ENCODE data around the gene TNFRSF19.

Gene TNFRSF19

DNA sequence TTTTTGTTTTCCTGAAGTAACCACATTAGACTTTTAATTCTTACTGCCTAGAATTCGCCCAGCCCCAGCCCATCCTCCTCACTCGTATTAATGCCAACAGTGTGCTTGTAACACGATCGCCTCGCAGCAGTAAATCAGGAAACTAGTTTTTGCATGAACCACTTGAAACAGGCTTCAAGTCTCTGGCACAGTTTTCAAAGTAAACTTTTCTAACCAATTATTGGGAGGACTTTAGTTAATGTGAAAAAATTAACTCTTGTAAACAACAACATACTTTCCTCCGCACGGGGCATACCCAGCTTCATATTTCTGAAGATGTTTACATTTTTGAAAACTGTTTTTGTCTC, 39.2 kb downstream of the TNFRSF19 start:
- in situ Hi-C loops (cut with MboI; ENCODE audit: low pct_unique_long_range_greater_than_20kb, low sequenced_read_pairs, unreplicated experiment): no loop called here
- TF ChIP-seq, protein P1, sequence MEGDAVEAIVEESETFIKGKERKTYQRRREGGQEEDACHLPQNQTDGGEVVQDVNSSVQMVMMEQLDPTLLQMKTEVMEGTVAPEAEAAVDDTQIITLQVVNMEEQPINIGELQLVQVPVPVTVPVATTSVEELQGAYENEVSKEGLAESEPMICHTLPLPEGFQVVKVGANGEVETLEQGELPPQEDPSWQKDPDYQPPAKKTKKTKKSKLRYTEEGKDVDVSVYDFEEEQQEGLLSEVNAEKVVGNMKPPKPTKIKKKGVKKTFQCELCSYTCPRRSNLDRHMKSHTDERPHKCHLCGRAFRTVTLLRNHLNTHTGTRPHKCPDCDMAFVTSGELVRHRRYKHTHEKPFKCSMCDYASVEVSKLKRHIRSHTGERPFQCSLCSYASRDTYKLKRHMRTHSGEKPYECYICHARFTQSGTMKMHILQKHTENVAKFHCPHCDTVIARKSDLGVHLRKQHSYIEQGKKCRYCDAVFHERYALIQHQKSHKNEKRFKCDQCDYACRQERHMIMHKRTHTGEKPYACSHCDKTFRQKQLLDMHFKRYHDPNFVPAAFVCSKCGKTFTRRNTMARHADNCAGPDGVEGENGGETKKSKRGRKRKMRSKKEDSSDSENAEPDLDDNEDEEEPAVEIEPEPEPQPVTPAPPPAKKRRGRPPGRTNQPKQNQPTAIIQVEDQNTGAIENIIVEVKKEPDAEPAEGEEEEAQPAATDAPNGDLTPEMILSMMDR (IDR thresholded peaks at IDR 0.05; ENCODE audit: extremely low read depth, insufficient read depth, missing control alignments): no peak
- DNase-seq (ENCODE audit: low spot score): no peak

DNA sequence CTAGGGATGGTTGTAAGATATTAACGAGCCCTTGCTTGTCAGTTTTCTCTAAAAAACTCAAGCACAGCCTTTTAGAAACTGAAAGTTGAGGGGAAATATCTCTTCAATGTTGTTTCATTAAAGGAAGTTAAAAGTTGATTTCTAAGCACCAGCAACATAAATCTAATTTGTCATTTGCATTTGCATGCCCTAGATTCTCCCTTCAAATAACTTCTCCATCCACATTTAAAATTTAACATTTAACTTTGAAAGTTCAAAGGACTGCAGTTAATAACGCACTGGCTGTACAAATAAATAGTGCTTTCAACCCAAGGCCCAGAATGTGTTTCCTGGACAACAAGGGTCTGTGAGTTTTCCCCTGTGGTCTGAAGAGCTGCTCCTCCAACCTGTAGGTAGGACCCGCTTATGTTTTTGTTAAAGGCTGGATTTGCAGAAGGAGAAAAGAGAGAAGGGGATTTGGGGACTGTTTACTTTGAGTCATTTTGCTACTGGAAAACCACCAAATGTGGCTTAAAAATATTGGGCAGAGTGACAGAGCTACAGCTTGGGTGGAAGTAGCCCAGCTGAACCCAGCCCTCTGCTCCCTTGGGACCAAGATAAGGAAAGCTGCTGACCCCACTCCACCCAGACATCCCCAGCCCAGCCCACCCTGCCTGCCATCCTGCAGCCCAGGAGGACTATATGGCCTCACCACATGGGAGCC, 39.8 kb downstream of the TNFRSF19 start:
- TF ChIP-seq, protein P1 (IDR thresholded peaks at IDR 0.05; ENCODE audit: extremely low read depth, insufficient read depth, missing control alignments): no peak
- in situ Hi-C loops (cut with MboI; ENCODE audit: low pct_unique_long_range_greater_than_20kb, low sequenced_read_pairs, unreplicated experiment): no loop called here
- DNase-seq (ENCODE audit: low spot score): no peak

DNA sequence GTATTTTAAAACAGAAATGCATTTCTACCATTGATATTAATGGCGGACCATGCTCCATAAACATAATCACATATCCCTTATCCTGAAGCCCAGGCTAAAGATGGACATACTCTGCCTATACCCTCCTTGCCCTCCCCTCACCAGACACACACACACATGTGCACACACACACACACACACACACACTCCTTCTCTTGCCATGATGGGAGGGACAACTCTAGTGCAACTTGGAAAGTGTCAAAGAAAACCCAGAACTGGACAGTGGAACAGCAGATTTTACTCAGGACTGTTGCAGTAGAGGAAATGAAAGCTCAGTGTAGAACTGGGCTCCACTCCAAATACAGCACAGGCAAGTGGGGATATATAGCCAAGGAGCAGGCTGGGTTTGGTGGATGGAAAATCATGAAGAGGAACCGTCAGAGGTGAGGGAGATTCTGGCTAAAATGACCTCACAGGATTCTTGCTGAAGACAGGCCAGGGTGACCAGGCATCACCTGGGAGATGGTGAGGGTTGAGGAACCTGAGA, 40.8 kb downstream of the TNFRSF19 start:
- TF ChIP-seq, protein P1 (IDR thresholded peaks at IDR 0.05; ENCODE audit: extremely low read depth, insufficient read depth, missing control alignments): no peak
- in situ Hi-C loops (cut with MboI; ENCODE audit: low pct_unique_long_range_greater_than_20kb, low sequenced_read_pairs, unreplicated experiment): no loop called here
- no peak for DNase-seq (ENCODE audit: low spot score)

DNA sequence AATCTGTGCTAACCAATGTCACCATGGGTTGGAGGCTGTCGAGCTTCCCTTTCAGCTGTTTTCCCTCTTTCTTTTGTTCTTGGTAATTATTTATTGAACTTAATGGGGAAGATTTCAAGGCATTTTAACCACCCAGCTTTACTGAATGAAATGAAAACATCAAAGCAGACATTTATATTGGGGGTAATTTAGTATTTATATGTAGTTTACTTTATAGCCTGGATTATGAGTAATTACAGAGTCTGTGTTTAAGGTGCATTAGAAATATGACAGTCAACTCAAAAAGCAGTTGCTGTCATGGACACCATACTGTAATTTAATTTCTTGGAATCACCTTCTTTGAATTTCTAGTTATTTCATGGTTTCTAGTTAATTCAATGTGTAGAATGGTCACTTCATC, 42.0 kb downstream of the TNFRSF19 start:
- TF ChIP-seq, protein P1 (IDR thresholded peaks at IDR 0.05; ENCODE audit: extremely low read depth, insufficient read depth, missing control alignments): no peak
- in situ Hi-C loops (cut with MboI; ENCODE audit: low pct_unique_long_range_greater_than_20kb, low sequenced_read_pairs, unreplicated experiment): no loop called here
- DNase-seq (ENCODE audit: low spot score): no peak

DNA sequence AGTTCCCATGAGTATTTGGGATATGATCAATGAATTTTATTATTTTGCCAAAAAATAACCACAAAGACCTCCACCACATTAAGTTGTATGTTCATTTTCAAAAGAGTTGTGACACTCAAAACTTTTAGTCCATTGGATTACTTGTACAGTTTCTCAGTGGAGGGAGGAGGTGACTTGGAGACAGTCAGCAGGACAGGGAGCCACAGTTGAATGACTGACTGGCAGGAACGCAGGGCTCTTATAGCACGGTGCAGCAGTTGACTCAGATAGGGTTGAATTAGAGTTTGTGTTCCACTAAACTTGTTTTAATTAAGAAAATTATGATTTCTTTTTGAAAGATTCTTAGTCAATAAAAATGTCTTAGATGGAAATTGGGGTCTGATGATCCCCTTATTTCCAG, 42.5 kb downstream of the TNFRSF19 start:
- in situ Hi-C loops (cut with MboI; ENCODE audit: low pct_unique_long_range_greater_than_20kb, low sequenced_read_pairs, unreplicated experiment): no loop called here
- no peak for DNase-seq (ENCODE audit: low spot score)
- TF ChIP-seq, protein P1 (IDR thresholded peaks at IDR 0.05; ENCODE audit: extremely low read depth, insufficient read depth, missing control alignments): no peak

DNA sequence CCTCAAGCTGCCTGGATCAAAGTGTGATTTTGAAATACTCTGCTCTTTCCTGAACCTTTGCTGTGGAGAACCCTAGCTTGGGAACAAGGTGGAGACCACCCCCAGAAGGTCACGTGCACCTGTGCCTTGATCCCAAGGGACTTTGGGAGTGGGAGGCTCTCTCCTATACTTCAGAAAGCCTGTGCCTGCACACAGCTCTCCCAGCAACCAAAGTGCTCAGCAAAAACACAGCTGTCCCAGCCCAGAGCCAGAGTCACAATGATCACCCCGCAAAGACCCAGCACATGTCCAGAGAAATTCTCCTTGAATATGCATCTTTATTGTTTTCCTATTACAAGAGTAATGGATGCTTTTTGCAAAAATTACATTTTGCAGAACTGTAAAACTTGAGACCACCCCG, 43.4 kb downstream of the TNFRSF19 start:
- TF ChIP-seq, protein P1 (IDR thresholded peaks at IDR 0.05; ENCODE audit: extremely low read depth, insufficient read depth, missing control alignments): no peak
- no peak for DNase-seq (ENCODE audit: low spot score)
- in situ Hi-C loops (cut with MboI; ENCODE audit: low pct_unique_long_range_greater_than_20kb, low sequenced_read_pairs, unreplicated experiment): no loop called here
